ENCODE measurements around the gene FGF4.
"Not testable (repeated sequence)": the region's sequence is repeated elsewhere in the genome, so short reads cannot be mapped to it uniquely, and the experiment has no call there.

Gene FGF4

DNA sequence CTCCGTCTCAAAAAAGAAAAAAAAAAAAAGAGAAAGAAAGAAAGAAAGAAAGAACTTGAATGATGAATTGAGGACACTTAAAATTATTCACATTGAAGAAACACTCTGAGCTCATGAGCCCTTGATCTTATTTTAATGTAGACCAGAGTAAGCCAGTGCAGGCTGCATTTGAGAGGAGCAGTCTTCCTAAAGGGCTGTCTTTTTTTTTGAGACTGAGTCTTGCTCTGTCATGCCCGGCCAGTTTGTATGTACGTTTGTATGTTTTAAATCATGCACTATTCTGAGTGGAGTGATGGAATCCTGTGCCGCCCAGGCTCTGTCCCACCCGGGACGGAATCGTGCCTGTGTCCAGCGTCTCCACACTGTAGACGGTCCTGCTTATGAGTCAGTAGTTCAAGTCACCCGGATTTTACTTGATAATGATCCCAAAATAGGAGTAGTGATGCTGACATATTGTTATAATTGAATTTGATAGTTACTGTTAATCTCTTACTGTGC, 9.6 kb downstream of the FGF4 start:
- DNase-seq = no peak

DNA sequence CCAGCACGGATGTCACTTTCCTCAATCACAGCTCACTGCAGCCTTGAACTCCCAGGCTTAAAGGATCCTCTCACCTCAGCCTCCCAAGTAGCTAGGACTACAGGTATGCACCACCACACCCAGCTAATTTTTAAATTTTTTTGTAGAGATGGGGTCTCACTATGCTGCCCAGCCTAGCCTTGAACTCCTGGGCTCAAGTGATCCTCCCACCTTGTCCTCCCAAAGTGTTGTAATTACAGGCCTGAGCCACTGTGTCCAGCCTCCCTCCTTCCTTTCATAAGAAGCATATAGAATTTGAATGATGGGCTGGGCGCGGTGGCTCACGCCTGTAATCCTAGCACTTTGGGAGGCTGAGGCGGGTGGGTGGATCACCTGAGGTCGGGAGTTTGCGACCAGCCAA, 10.2 kb downstream of the FGF4 start:
- not testable (repeated sequence) for DNase-seq

DNA sequence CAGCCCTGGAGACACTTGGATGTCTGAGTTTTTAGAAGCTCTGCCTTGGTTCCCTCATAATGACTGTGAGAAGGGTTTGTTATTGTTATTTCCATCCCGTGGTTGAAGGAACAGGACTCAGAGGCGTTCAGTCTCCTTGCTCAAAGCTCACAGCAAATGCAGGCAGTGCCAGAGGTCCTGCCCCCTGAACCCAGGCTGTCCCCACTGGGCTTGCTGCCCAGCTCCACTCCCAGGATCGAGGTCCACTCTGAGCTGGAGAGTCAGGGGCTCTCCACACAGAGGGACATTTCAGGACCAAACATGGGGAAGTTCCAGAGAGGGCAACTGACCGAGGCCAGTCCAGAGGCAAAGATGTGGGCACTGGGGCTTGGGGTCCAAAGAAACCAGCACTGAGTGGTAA, 14.8 kb downstream of the FGF4 start:
- DNase-seq = no peak

DNA sequence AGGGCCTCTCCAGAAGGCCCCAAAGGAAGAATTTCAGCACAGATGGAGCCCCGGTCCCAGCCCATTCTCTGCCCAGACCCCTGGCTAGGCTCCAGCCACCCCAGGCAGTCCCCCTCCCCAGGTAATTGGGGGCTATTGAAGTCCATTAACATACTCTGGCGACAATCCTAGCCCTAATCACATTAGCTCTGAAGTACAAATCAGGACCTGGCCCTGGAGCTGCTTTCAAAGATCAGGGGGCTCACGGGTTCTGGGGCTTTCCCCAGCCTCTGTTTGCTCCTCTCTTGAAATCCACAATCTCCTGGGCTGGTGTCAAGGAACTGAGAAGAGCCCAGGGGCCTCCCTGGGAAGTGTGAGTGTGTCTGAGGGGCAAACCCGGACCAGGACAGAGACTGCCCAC, 22.3 kb downstream of the FGF4 start:
- DNase-seq = no peak

DNA sequence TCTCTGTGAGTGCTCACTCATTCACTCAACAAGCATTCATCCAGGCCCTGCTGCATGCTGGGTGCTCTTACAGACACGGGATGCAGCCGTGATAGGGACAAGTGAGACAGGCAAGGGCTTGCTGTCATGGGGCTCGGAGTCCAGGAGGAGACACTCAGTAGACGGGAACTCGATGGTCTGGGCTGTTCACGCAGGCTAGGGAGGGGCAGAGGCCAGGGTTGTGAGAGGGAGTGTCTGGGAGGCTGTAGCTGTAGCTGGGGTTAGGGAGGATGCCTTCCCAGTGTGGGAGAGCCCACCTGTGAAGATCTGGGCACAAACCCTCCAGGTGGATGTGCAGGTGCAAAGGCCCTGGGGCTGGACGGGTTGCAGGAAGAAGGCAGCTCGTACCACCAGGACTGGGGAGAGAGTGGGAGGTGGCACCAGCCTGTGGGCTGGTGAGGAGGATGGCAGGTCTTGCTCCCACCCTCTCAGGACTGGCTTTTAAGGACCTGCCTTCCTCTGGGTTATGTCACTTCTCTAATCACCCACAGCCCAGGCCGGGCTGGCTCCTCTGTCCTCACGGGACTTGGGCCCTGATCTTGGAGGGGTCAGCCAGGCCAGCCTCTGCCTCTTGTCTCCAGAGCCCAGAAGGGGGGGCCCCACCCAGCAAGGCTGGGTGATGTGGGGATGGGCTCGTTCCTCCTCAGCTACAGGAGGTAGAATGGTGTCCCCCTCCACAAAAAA, 24.1 kb downstream of the FGF4 start:
- DNase-seq = no peak

DNA sequence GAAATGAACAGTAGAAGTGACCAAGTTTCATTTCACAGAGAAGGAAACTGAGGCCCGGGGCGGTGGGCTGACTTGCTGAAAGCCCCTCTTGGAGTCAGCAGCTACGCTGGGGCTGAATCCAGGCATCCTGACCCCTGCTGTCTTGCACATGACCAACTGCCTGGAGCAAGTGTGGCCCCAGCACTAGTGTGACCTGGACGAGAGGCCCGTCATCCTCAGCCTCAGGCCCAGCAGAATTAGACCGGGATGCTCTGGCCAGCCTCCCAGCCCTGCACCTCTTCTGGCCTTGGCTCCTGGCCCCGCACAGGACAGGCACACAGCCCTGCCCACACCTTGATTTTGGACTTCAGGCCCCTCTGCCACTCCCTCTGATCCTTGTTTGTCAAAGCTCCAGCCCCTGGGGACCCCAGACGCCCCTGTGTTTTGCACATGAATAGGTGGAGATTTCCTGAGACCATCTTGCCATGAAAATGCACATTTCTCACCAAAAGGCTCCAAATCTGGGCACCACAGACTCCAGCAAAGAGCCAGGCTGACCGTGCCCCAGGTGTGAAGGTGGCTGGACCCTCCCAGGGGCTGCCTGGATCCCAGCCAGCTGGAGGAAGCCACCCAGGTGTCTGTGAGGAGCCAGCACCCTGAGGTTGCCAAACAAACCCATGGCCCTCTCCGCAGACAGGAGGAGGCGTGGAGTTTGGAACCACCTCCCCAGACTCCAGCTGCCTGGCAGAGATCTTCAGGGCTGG, 24.9 kb downstream of the FGF4 start:
- no peak for DNase-seq

DNA sequence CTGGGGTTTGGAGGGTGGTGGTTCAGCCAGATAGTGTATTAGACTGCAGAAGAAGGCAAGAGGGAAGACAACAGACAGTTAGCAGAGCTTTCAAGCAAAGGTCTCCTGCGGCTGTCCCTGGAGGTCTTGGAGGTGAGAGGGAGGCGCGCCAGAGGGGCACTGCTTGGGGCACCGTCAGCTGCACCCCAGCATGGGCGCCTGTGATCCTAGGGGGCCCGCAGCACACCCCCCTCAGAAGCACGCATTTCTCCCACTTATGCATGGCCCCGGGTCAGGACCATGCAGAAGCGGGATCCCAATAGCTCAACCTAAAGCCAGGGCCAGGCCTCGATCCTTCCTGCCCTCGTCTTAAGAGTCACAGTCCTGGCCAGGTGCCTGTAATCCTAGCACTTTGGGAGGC, 26.5 kb downstream of the FGF4 start:
- DNase-seq = no peak

DNA sequence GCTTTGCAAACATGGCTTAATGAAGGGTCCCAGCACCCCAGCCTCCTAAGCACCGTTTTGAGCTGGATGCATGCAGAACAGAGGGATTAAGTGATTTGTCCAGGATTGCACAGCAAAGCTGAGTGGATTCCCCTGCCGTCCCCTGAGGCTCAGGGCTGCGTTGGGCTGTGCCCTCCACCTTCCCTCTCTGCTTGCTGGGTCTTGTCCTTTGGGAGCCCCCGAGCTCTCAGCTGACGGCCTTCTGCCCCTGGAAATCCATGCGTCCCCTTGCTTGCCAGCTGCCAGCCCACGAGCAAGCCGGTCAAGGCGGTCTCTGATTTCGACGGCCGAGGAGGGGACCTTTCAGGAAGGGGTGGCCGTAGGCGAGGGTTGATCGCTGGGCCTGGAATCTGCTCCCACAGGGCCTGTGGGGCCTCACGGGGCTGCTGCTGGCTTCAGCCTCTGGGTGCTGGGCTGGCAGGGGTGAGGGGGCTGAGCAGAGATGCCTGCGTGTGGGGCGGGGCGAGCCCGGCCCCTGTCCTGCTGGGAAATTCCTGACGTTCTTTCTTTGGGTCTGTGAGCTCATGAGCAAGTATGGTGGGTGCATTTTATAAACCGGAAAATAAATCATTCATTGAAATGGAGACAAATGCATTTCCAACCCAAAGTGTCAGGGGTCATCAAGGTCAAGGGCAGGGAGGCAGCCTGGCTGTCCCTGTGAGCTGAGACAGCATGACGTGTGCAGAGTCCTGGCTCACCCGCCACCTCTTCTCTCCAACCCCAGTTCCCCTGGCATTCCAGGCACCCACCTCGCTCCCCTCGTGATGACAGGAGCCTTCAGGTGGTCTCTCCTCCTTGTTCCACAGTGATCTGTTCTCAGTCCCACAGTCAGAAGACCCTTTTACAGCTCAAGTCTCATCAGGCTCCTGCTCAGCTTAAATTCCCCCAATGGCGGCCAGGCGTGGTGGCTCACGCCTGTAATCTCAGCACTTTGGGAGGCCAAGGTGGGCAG, 28.1 kb downstream of the FGF4 start:
- no peak for DNase-seq

DNA sequence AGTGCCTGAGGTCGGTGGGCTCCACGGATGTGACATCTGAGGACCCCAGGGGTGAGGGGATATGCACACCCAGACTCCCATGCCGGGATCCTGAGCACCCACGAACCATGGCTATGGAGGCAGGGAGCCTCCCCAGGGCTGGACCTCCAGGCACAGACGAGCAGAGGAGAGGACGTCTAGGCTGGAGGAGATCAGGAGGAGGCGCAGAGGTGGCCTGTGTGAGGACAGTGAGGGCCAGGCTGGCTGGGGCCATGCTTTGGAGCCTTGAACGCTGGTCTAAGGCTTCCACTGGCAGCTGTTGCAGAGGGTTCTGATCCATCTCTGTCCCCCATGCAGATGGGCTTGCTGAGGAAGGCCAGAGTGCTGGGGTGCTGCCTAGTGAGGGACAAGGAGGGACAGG, 29.0 kb downstream of the FGF4 start:
- DNase-seq = no peak

DNA sequence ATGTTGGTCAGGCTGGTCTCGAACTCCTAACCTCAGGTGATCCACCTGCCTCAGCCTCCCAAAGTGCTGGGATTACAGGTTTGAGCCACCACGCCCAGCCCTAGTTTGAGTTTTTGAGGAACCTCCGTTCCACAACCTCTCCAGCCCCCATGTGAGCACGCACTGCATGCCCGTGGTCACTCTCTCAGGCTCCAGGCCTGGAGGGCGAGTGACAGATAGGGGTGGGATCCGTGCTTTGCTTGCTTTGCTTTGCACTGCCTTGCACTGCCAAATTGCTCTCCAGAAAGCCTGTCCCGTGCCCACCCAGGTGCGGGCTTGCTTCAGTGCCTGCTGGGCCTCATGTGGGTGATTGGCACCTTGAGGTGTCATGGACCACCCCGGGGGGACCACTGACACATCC, 29.9 kb downstream of the FGF4 start:
- DNase-seq = no peak

DNA sequence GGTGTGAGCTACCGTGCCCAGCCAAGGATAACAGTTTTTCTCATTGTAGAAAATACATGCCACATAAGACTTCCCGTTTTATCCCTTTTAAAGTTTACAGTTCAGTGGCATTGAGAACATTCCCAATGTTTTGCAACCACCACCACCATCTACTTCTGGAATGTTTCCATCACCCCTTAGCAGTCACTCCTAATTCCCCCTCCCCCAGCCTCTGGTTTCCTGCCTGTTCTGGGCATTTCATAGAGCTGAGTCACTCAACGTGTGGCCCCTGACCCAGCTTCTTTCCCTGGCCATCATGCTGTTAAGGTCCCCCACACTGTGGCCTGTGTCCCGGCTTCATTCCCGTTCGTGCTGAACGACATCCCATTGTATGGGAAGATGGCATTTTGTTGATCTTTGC, 30.7 kb downstream of the FGF4 start:
- no peak for DNase-seq

DNA sequence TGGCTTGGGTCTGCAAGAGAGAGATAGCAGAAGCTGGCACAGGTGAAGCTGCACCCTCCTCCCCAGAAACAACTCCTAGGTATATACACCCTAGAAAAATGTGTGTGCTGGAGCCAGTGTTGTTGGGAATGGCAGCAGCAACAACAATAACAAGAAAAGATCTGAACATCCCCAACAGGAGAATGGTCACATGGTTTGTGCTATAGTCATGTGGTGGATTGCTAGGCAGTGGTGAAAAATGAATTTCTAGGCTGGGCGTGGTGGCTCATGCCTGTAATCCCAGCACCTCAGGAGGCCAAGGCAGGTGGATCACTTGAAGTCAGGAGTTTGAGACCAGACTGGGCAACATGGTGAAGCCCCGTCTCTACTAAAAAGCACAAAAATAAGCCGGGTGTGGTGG, 40.3 kb downstream of the FGF4 start:
- DNase-seq = no peak

DNA sequence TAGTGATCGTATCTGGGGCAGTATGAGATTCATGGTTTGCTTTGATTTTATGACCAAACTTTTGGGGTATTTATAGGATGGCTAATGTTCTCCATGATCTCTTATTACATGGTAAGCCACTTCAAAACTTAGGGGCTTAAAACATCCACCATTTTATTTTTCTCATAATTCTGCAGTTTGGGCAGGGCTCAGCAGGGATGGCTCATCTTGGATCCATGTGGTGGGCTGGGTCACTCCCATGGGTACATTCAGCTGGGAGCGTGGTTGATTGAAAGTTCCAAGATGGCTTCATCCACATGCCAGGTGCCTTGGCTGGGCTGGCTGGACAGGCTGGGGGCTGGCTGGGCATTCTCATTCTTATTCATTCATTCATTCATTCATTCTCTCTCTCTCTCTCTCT, 40.8 kb downstream of the FGF4 start:
- no peak for DNase-seq

DNA sequence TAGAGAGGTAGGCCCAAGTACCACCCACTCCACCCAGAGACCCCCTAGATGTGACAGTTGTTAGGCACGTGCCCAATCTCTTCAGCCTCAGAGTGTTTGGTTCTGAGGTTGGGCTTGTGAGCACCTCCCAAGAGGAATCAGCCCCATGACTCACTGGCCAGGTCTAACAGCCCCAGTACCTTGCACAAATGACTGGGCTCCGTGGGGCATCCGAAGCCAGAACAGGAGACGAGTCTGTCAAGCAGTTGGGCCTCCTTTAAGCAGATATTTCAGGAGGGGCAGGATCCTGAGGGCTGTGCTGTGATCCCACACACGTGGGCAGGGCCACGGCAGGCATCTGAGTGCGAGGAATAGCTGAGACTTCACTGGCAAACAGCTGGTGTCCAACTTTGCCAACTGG, 42.2 kb downstream of the FGF4 start:
- no peak for DNase-seq

DNA sequence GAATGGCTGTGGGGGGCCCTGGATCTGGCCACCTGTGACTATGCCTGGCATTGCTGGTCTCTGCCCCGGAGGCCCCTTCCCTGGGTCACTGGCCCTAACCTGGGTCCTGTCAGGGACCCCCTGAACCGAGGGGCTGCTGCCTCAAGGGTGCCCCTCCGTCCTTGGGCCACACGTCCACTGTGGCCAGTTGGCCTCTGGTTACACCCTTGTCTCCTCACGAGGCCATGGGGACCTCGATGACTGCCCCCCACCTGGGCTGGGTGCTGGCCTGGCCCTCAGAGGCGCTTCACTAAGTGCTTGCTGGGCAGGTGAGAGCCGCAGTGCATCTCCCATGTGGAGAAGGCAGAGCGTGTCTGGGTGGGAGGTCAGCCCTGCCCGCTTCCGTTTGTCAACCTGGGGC, 44.0 kb downstream of the FGF4 start:
- DNase-seq = no peak

DNA sequence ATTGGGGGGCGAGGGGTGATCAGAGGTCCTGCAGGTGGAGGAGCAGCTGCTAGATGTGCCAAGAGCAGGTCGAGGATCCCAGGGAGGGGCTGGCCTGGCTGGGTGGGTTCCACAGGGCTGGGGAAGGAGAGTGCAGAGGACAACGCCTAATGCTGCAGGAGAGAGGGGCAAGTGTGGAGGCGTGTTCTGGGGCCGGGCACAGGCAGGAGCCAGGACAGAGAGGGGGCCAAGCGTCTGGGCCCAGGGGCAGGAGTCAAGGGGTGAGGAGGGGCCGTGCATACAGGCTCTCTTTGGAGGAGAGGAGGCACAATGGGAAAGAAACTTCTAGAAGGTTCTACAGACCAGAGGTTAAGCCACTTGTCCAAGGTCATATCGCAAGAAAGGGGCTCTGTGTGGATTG, 44.6 kb downstream of the FGF4 start:
- DNase-seq = no peak

DNA sequence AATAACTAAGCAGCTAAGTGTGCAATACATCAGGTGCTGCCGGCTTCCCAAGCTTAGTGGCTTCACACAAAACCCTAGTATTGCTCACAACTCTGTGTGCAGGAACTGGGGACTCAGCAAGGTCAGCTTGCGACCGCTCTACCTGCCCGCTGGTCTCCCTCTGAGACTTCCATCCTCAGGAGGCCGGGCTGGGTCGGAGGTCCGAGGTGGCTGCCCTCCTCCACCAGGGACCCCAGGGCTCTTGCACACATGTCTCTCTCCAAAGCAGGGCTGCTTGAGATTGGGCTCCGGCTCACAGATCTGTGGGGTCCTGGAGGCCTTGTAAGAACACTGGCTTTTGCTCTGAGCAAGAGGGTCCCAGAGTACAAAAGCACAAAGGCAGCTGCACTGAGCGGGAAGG, 45.9 kb downstream of the FGF4 start:
- no peak for DNase-seq

DNA sequence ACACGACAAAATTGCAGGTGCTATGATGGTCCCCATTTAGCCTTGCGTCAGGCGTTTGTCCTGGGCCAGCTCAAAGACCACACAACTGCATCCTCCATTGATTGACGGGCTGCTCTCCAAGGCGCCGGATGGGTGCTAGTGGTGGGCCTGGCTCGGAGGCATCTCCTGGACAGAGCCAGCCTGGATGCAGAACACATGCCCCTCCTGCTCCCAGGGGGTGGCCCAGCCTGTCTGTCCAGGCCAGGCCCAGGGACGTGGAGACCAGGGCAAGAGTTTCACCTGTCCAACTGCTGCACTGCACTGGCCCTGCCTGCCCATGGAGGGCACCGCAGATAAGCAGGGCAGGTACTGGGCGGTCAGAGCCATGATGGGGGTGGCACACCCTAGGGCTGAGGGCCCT, 47.9 kb downstream of the FGF4 start:
- DNase-seq = no peak

DNA sequence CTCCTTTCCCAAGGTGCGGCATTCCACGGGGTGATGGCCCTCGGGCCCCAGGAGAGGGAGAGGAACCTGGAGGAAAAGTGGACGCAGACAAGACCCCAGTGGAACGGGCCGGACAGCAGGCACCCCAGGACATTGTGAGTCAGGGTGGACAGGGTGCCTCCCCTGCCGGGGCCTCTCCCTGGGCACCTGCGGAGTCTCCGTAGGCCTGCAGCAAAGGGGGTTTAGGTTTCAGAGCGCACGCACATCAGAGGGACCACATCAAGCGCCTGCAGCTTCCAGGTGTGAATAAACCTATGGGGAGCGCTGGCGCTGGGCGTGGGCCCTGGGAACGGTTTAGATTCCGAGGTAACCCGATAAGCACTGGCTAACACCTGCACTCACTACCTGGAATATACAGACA, 48.7 kb downstream of the FGF4 start:
- no peak for DNase-seq

DNA sequence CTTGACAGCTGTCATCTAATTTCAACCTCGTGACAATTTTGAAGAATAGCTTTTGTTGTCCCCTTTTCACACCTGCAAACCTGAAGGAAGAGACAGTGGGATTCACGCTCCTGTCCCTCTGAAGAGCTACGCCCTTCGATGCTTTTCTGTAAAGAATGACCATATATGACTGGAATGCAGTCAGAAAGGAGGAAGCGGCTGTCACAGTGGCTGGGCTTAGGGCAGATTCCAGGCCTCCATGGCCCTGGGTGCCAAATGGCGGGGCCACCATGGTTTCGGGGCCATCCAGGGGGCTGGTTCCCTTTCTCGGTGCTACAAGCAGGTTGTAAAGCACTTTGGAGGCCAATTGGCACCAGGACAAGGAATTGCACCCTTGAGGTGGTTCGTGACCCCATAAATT, 49.1 kb downstream of the FGF4 start:
- no peak for DNase-seq

DNA sequence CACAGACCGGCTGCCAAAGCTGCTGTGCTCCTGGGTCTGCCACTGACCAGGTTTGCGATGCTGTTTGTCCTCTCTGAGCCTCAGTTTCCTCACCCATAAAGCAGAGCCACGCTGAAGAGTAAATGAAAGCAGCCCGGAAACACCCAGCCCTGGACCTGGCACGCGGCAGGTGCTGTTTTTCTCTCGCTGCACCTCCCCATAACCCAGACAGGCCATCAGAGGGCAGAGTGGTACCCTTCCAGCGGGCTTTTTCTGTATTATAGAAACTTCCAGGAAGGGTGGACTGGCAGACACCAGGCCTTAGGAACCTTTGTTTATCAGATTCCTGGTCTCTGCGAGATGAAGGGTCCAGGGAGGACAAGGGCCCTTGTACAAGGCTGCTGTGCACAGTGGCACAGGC, 53.4 kb downstream of the FGF4 start:
- no peak for DNase-seq

DNA sequence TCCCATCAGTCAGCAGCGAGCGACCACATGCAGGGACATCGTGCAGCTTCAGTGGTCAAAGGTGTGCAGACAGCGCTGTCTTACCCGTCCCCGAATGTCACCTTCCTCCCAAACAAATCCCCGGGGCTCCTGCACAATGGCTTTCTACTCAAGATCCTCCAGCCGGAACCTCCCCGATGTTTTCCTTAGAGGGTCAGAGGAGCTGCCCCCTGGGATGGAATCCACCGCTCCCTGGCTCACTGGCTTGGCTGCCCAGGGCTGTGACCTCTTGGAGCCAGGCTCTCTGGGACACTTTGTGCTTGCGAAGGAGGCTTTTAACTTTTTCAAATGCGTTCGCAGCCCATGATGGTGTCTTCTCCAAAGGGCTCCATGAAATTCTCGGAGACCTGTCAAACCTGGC, 54.0 kb downstream of the FGF4 start:
- DNase-seq = no peak

All from GDM1 (cell line).